HEK293 (cell line): ENCODE data around the gene LPIN3.

Experiments
- CTCF ChIA-PET: fragments of 350-600 bp; formaldehyde crosslinking; extraction: SDS; loops from one replicate; lab custom pipeline; 2021; ENCODE audit warnings: antibody characterized with exemption; lab: Yijun Ruan, JAX
- POLR2A ChIA-PET: fragments of 300-600 bp; formaldehyde crosslinking; extraction: SDS; loops from one replicate; lab custom pipeline; 2020; ENCODE audit warnings: antibody characterized with exemption, inconsistent platforms; lab: Yijun Ruan, JAX
- H3K27ac ChIP-seq: fragments of 200-500 bp; sonication (Bioruptor generic); 2 replicates; pipeline ENCODE4 v1.5.1; 2014; ENCODE audit warnings: low read depth, low read length, control low read depth, inconsistent platforms; ENCODE audit errors: extremely low read depth
- H3K36me3 ChIP-seq, 2 experiments: fragments of 200-500 bp in 1 of 2; sonication (Bioruptor generic) in 1 of 2; 1 replicate in 1 of 2; 2 replicates in 1 of 2; pipeline ENCODE4 v1.5.1; 2014 to 2017; ENCODE audit warnings: inconsistent platforms in 2 of 2, low read length in 2 of 2; ENCODE audit not compliant: control insufficient read depth in 2 of 2, insufficient read depth in 1 of 2
- H3K4me1 ChIP-seq: fragments of 200-500 bp; sonication (Bioruptor generic); 2 replicates; pipeline ENCODE4 v1.5.1; 2014; ENCODE audit warnings: mild to moderate bottlenecking, low read length, inconsistent platforms; ENCODE audit not compliant: control insufficient read depth, insufficient read depth
- H3K4me3 ChIP-seq: 2 replicates; pipeline ENCODE4 v1.5.1; 2011; ENCODE audit warnings: low read depth, mild to moderate bottlenecking, control low read depth, low read length, moderate library complexity
- H3K9me3 ChIP-seq: fragments of 200-500 bp; sonication (Bioruptor generic); 2 replicates; pipeline ENCODE4 v1.5.1; 2014; ENCODE audit warnings: low read depth, low read length, inconsistent platforms; ENCODE audit not compliant: control insufficient read depth, insufficient read depth
- FEZF1 ChIP-seq: fragments of 450-650 bp; formaldehyde crosslinking; IDR thresholded peaks from 2 replicates; pipeline ENCODE4 v1.5.1; 2016; ENCODE audit warnings: missing biosample characterization, missing genetic modification characterization
- SP3 ChIP-seq: fragments of 450-650 bp; formaldehyde crosslinking; IDR thresholded peaks from 2 replicates; pipeline ENCODE4 v1.5.1; 2016; ENCODE audit warnings: missing biosample characterization, missing genetic modification characterization
- SP7 ChIP-seq: fragments of 450-650 bp; formaldehyde crosslinking; IDR thresholded peaks from 2 replicates; pipeline ENCODE4 v1.5.1; 2016; ENCODE audit warnings: missing biosample characterization, missing genetic modification characterization
- ZBTB1 ChIP-seq: fragments of 450-650 bp; formaldehyde crosslinking; IDR thresholded peaks from 2 replicates; pipeline ENCODE4 v1.5.1; 2016; ENCODE audit warnings: missing biosample characterization, missing genetic modification characterization
- ZIC2 ChIP-seq: fragments of 450-650 bp; formaldehyde crosslinking; IDR thresholded peaks from 2 replicates; pipeline ENCODE4 v1.5.1; 2016; ENCODE audit warnings: missing biosample characterization, missing genetic modification characterization
- ZNF10 ChIP-seq: fragments of 450-650 bp; formaldehyde crosslinking; IDR thresholded peaks from 2 replicates; pipeline ENCODE4 v1.5.1; 2017; ENCODE audit warnings: missing biosample characterization, missing genetic modification characterization
- ZNF140 ChIP-seq: fragments of 450-650 bp; formaldehyde crosslinking; IDR thresholded peaks from 2 replicates; pipeline ENCODE4 v1.5.1; 2016; ENCODE audit warnings: missing biosample characterization, missing genetic modification characterization
- ZNF239 ChIP-seq: fragments of 450-650 bp; formaldehyde crosslinking; IDR thresholded peaks from 2 replicates; pipeline ENCODE4 v1.5.1; 2016; ENCODE audit warnings: missing biosample characterization, missing genetic modification characterization
- ZNF248 ChIP-seq: fragments of 450-650 bp; formaldehyde crosslinking; IDR thresholded peaks from 2 replicates; pipeline ENCODE4 v1.5.1; 2017; ENCODE audit warnings: missing biosample characterization, missing genetic modification characterization
- ZNF274 ChIP-seq, 2 experiments: fragments of 200-500 bp in 1 of 2; fragments of 450-650 bp in 1 of 2; sonication (Bioruptor generic) in 1 of 2; formaldehyde crosslinking in 1 of 2; IDR thresholded peaks; 2 replicates each; pipeline versions ENCODE4 v1.5.1 to v1.6.1; 2014 to 2016; ENCODE audit warnings: borderline replicate concordance in 1 of 2, inconsistent platforms in 1 of 2, low read length in 1 of 2, missing biosample characterization in 1 of 2, missing genetic modification characterization in 1 of 2
- ZNF366 ChIP-seq: fragments of 450-650 bp; formaldehyde crosslinking; conservative IDR thresholded peaks from 2 replicates; pipeline ENCODE4 v1.5.1; 2016; ENCODE audit warnings: missing biosample characterization, missing genetic modification characterization
- ZNF416 ChIP-seq: fragments of 450-650 bp; formaldehyde crosslinking; IDR thresholded peaks from 2 replicates; pipeline ENCODE4 v1.5.1; 2016; ENCODE audit warnings: missing biosample characterization, missing genetic modification characterization
- ZNF549 ChIP-seq: fragments of 450-650 bp; IDR thresholded peaks from 2 replicates; pipeline ENCODE4 v1.5.1; 2018; ENCODE audit warnings: missing biosample characterization, missing genetic modification characterization, mild to moderate bottlenecking, inconsistent platforms, moderate library complexity
- ZNF629 ChIP-seq: fragments of 450-650 bp; formaldehyde crosslinking; IDR thresholded peaks from 2 replicates; pipeline ENCODE4 v1.5.1; 2017; ENCODE audit warnings: missing biosample characterization, missing genetic modification characterization
- ZNF776 ChIP-seq: fragments of 450-650 bp; formaldehyde crosslinking; IDR thresholded peaks from 2 replicates; pipeline ENCODE4 v1.5.0; 2017; ENCODE audit warnings: missing biosample characterization, missing genetic modification characterization, borderline replicate concordance
- ZNF785 ChIP-seq: fragments of 450-650 bp; formaldehyde crosslinking; IDR thresholded peaks from 2 replicates; pipeline ENCODE4 v1.5.1; 2016; ENCODE audit warnings: missing biosample characterization, missing genetic modification characterization
- TF ChIP-seq, protein P1 (sequence below): fragments of 450-650 bp; formaldehyde crosslinking; IDR thresholded peaks from 2 replicates; pipeline ENCODE4 v1.5.1; 2016; ENCODE audit warnings: missing biosample characterization, missing genetic modification characterization
- TF ChIP-seq, protein P2 (sequence below): fragments of 450-650 bp; IDR thresholded peaks from 2 replicates; pipeline ENCODE4 v1.5.1; 2018; ENCODE audit warnings: missing biosample characterization, mild to moderate bottlenecking, missing genetic modification characterization
- TF ChIP-seq, protein P3 (sequence below): fragments of 450-650 bp; formaldehyde crosslinking; IDR thresholded peaks from 2 replicates; pipeline ENCODE4 v1.5.1; 2016; ENCODE audit warnings: missing biosample characterization, missing genetic modification characterization
- TF ChIP-seq, protein P4 (sequence below): fragments of 450-650 bp; formaldehyde crosslinking; IDR thresholded peaks from 2 replicates; pipeline ENCODE4 v1.5.1; 2017; ENCODE audit warnings: missing biosample characterization, missing genetic modification characterization
- TF ChIP-seq, protein P5 (sequence below): fragments of 450-650 bp; formaldehyde crosslinking; IDR thresholded peaks from 2 replicates; pipeline ENCODE4 v1.5.1; 2016; ENCODE audit warnings: missing biosample characterization, missing genetic modification characterization

LPIN3 gene

DNA sequence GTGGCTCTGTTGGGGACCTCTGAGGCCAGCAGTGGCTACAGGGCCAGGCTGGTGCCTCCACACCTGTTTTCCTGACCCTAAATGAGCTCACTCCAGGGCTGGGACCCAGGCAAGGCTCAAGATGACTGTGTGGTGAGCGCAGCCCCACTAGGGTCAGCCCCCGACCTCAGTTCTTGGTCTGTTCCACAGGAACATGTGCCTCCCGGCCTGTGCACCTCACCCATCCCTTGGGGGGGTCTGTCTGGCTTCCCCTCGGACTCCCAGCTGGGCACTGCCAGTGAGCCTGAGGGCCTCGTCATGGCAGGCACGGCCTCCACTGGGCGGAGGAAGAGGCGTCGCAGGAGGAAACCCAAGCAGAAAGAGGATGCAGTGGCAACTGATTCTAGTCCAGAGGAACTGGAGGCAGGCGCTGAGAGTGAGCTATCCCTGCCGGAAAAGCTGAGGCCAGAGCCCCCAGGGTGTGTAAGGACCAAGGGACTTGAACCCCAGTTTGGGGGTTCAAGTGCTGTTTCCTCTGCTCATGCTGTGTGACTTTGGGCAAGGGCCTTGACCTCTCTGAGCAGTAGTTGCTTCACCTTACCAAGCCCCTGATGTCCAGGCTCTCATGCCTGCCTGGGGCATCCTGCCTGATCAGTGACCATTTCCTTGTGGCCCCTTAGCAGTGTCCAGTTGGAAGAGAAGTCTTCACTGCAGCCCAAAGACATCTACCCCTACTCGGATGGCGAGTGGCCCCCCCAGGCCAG is 8.0 kb downstream of the LPIN3 start:
- CTCF ChIA-PET: interaction anchor here (0.6 kb wide), 2 partner anchors 9 to 14 kb away, joined by 3 to 5 read pairs; no protein-coding TSS in a partner anchor
- POLR2A ChIA-PET: no interaction called here

DNA sequence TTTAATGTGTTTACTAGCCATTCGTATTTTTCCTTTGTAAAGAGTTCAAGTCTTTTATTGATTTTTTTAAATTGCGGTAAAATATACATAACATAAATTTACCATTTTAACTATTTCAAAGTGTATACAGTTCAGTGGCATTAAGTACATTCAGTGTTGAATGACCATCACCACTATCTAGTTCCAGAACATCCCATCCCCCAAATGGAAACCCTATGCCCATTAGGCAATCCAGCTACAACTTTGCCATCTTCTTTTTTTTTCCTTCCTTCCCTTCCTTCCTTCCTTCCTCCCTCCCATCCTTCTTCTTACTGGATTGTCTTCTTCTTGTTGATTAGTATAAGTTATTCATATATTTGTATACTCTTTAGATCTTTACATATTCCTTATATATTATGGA is 8.6 kb downstream of the LPIN3 start:
- H3K36me3 ChIP-seq: peaks cover 0 to 74% of the 10 kb centered on the region in 2 experiments; a peak in 1 of 3 replicates
- H3K4me1 ChIP-seq: no peaks in the 10 kb centered on the region
- 0 out of 2 replicates have a peak, but pooled peaks have one; percentile 40 for TF ChIP-seq ZNF366
- TF ChIP-seq SP7 (tag by site-specific recombination): no peak
- CTCF ChIA-PET: interaction anchor here (0.6 kb wide), 1 partner anchor 15 kb away, joined by 3 read pairs; no protein-coding TSS in a partner anchor
- H3K27ac ChIP-seq: no peak overlapping the region
- no peaks in the 10 kb centered on the region for H3K9me3 ChIP-seq
- no peak overlapping the region for H3K4me3 ChIP-seq
- POLR2A ChIA-PET: no interaction called here

More for the DNA sequence above, 8.0 kb downstream of the LPIN3 start:
- Histone ChIP-seq H3K9me3 (no peaks in the 10 kb centered on the region), H3K4me3 (no peak overlapping the region), H3K36me3 (peaks cover 0 to 72% of the 10 kb centered on the region in 2 experiments; a peak in 1 of 3 replicates), H3K4me1 (no peaks in the 10 kb centered on the region), H3K27ac (no peak overlapping the region)
- TF ChIP-seq ZBTB1 (tag by site-specific recombination) (no peak), ZNF140 (tag by site-specific recombination) (no peak)

DNA sequence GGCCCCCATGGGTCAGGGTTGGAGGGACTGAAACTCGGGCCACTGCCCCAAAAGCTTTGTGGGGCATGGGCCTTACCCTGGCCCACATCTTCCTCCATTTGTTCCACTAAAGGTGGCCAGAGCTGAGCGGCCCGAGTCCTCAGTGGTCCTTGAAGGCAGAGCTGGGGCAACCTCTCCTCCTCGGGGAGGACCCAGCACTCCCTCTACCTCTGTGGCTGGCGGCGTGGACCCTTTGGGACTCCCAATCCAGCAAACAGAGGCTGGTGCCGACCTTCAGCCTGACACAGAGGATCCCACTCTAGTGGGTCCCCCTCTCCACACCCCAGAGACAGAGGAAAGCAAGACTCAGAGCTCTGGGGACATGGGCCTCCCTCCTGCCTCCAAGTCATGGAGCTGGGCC is 9.3 kb downstream of the LPIN3 start:
- peaks cover 0 to 80% of the 10 kb centered on the region in 2 experiments; a peak in 2 of 3 replicates for H3K36me3 ChIP-seq
- no peak overlapping the region for H3K4me3 ChIP-seq
- ChIA-PET CTCF (interaction anchor here (0.6 to 1.8 kb wide), 3 partner anchors 10 to 35 kb away, joined by 3 to 8 read pairs (median 5); partner anchors contain the start of gene LPIN3), POLR2A (no interaction called here)
- H3K4me1 ChIP-seq: no peaks in the 10 kb centered on the region
- H3K9me3 ChIP-seq: no peaks in the 10 kb centered on the region
- H3K27ac ChIP-seq: no peak overlapping the region
- no peak for TF ChIP-seq ZNF239 (tag by site-specific recombination)
- TF ChIP-seq ZNF10 (tag by site-specific recombination): no peak
- TF ChIP-seq ZNF416 (tag by site-specific recombination): no peak
- TF ChIP-seq ZNF629 (tag by site-specific recombination): no peak
- TF ChIP-seq SP3 (tag by site-specific recombination): no peak
- TF ChIP-seq, protein P1, sequence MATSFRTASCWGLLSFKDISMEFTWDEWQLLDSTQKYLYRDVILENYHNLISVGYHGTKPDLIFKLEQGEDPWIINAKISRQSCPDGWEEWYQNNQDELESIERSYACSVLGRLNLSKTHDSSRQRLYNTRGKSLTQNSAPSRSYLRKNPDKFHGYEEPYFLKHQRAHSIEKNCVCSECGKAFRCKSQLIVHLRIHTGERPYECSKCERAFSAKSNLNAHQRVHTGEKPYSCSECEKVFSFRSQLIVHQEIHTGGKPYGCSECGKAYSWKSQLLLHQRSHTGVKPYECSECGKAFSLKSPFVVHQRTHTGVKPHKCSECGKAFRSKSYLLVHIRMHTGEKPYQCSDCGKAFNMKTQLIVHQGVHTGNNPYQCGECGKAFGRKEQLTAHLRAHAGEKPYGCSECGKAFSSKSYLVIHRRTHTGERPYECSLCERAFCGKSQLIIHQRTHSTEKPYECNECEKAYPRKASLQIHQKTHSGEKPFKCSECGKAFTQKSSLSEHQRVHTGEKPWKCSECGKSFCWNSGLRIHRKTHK (tag by site-specific recombination): no peak
- TF ChIP-seq, protein P2, sequence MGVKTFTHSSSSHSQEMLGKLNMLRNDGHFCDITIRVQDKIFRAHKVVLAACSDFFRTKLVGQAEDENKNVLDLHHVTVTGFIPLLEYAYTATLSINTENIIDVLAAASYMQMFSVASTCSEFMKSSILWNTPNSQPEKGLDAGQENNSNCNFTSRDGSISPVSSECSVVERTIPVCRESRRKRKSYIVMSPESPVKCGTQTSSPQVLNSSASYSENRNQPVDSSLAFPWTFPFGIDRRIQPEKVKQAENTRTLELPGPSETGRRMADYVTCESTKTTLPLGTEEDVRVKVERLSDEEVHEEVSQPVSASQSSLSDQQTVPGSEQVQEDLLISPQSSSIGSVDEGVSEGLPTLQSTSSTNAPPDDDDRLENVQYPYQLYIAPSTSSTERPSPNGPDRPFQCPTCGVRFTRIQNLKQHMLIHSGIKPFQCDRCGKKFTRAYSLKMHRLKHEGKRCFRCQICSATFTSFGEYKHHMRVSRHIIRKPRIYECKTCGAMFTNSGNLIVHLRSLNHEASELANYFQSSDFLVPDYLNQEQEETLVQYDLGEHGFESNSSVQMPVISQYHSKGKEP (tag by site-specific recombination): no peak
- no peak for TF ChIP-seq ZIC2
- TF ChIP-seq ZNF549 (tag by site-specific recombination): no peak
- no peak for TF ChIP-seq ZNF248 (tag by site-specific recombination)
- TF ChIP-seq, protein P3, sequence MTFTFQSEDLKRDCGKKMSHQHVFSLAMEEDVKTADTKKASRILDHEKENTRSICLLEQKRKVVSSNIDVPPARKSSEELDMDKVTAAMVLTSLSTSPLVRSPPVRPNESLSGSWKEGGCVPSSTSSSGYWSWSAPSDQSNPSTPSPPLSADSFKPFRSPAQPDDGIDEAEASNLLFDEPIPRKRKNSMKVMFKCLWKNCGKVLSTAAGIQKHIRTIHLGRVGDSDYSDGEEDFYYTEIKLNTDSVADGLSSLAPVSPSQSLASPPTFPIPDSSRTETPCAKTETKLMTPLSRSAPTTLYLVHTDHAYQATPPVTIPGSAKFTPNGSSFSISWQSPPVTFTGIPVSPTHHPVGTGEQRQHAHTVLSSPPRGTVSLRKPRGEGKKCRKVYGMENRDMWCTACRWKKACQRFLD (tag by site-specific recombination): no peak
- TF ChIP-seq, protein P4, sequence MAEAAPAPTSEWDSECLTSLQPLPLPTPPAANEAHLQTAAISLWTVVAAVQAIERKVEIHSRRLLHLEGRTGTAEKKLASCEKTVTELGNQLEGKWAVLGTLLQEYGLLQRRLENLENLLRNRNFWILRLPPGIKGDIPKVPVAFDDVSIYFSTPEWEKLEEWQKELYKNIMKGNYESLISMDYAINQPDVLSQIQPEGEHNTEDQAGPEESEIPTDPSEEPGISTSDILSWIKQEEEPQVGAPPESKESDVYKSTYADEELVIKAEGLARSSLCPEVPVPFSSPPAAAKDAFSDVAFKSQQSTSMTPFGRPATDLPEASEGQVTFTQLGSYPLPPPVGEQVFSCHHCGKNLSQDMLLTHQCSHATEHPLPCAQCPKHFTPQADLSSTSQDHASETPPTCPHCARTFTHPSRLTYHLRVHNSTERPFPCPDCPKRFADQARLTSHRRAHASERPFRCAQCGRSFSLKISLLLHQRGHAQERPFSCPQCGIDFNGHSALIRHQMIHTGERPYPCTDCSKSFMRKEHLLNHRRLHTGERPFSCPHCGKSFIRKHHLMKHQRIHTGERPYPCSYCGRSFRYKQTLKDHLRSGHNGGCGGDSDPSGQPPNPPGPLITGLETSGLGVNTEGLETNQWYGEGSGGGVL (tag by site-specific recombination): no peak
- TF ChIP-seq, protein P5, sequence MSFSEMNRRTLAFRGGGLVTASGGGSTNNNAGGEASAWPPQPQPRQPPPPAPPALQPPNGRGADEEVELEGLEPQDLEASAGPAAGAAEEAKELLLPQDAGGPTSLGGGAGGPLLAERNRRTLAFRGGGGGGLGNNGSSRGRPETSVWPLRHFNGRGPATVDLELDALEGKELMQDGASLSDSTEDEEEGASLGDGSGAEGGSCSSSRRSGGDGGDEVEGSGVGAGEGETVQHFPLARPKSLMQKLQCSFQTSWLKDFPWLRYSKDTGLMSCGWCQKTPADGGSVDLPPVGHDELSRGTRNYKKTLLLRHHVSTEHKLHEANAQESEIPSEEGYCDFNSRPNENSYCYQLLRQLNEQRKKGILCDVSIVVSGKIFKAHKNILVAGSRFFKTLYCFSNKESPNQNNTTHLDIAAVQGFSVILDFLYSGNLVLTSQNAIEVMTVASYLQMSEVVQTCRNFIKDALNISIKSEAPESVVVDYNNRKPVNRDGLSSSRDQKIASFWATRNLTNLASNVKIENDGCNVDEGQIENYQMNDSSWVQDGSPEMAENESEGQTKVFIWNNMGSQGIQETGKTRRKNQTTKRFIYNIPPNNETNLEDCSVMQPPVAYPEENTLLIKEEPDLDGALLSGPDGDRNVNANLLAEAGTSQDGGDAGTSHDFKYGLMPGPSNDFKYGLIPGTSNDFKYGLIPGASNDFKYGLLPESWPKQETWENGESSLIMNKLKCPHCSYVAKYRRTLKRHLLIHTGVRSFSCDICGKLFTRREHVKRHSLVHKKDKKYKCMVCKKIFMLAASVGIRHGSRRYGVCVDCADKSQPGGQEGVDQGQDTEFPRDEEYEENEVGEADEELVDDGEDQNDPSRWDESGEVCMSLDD (tag by site-specific recombination): no peak
- no peak for TF ChIP-seq ZNF785 (tag by site-specific recombination)
- TF ChIP-seq ZNF776 (tag by site-specific recombination): no peak
- TF ChIP-seq FEZF1 (tag by site-specific recombination): no peak
- TF ChIP-seq ZNF274 (IDR thresholded peaks at IDR 0.05; ENCODE audit: low read length): no peak
- TF ChIP-seq ZNF274 (tag by site-specific recombination; IDR thresholded peaks at IDR 0.05; ENCODE audit: borderline replicate concordance): no peak
